H1 (cell line): ENCODE results near the gene SLC39A2. TPM values are rescaled to one million over a fixed set of nuclear protein-coding genes. Genes with fewer than 3 reads are reported as not detected.

Source experiments
- CTCF ChIA-PET: fragments of 300-600 bp; sonication (Branson Sonifier 250); formaldehyde crosslinking; loops from one replicate; lab custom pipeline; 2021; ENCODE audit not compliant: partially characterized antibody; lab: Charles Lee
- POLR2A ChIA-PET: fragments of 300-600 bp; sonication (Branson Sonifier 250); formaldehyde crosslinking; loops from one replicate; lab custom pipeline; 2021; ENCODE audit warnings: inconsistent platforms; ENCODE audit not compliant: partially characterized antibody; lab: Charles Lee
- DNase-seq, 2 experiments: peaks; one replicate each; pipeline versions ENCODE4 v3.0.0 to v3.0.0-alpha.2; 2010 to 2022; ENCODE audit warnings: low spot score in 2 of 2, low read depth in 1 of 2, mixed read lengths in 1 of 2
- FAIRE-seq: peaks from 2 replicates; lab custom pipeline; 2011; peaks lifted over from hg19 to GRCh38; lab: Jason Lieb, UNC
- H2AFZ ChIP-seq: 2 replicates; pipeline ENCODE4 v1.8.1; 2012; ENCODE audit warnings: low read length, inconsistent platforms
- H2AK5ac ChIP-seq: 2 replicates; pipeline ENCODE4 v1.6.1; 2013; ENCODE audit warnings: low read depth, low read length
- H2BK120ac ChIP-seq: replicated peaks from 2 replicates; pipeline ENCODE3; 2013; ENCODE audit warnings: low read depth, low read length, inconsistent platforms
- H2BK12ac ChIP-seq: 2 replicates; pipeline ENCODE4 v1.6.1; 2013; ENCODE audit warnings: low read depth, low read length
- H2BK15ac ChIP-seq: 2 replicates; pipeline ENCODE4 v1.6.1; 2013; ENCODE audit warnings: low read length
- H2BK20ac ChIP-seq: 2 replicates; pipeline ENCODE4 v1.6.1; 2013; ENCODE audit warnings: low read length
- H2BK5ac ChIP-seq: 2 replicates; pipeline ENCODE4 v1.6.1; 2013; ENCODE audit warnings: low read depth, low read length
- H3K14ac ChIP-seq: 2 replicates; pipeline ENCODE4 v1.6.1; 2013; ENCODE audit warnings: inconsistent platforms; ENCODE audit not compliant: insufficient read length
- H3K18ac ChIP-seq: 2 replicates; pipeline ENCODE4 v1.6.1; 2013; ENCODE audit warnings: low read length; ENCODE audit errors: extremely low read depth
- H3K23ac ChIP-seq: 2 replicates; pipeline ENCODE4 v1.6.1; 2013; ENCODE audit warnings: inconsistent platforms; ENCODE audit not compliant: insufficient read length
- H3K23me2 ChIP-seq: 2 replicates; pipeline ENCODE4 v1.6.1; 2013; ENCODE audit warnings: low read depth, low read length
- H3K27ac ChIP-seq: 2 replicates; pipeline ENCODE4 v1.6.1; 2011; ENCODE audit warnings: low read depth, low read length, inconsistent platforms
- H3K27me3 ChIP-seq, 4 experiments: replicated peaks in 1 of 4; 1 replicate in 1 of 4; 2 replicates in 3 of 4; pipeline versions ENCODE4 v1.6.1 to v1.8.1; 2011 to 2013; ENCODE audit warnings: low read length in 3 of 4, mild to moderate bottlenecking in 3 of 4, inconsistent platforms in 2 of 4, mixed read lengths in 2 of 4, moderate library complexity in 1 of 4; ENCODE audit not compliant: control insufficient read depth in 3 of 4, insufficient read depth in 3 of 4; ENCODE audit errors: extremely low read depth in 1 of 4
- H3K36me3 ChIP-seq, 4 experiments: 2 replicates each; pipeline versions ENCODE4 v1.6.1 to v1.8.1; 2011 to 2013; ENCODE audit warnings: mild to moderate bottlenecking in 4 of 4, low read length in 3 of 4, moderate library complexity in 2 of 4, control low read depth in 1 of 4, inconsistent platforms in 1 of 4; ENCODE audit not compliant: insufficient read depth in 4 of 4, control insufficient read depth in 2 of 4
- H3K4ac ChIP-seq: replicated peaks from 2 replicates; pipeline ENCODE3; 2013; ENCODE audit warnings: low read length, low read depth, mixed read lengths, inconsistent platforms; ENCODE audit not compliant: insufficient read length
- H3K4me1 ChIP-seq, 4 experiments: replicated peaks in 1 of 4; 1 replicate in 1 of 4; 2 replicates in 3 of 4; pipeline versions ENCODE4 v1.6.1 to v1.8.1; 2011 to 2013; ENCODE audit warnings: low read length in 3 of 4, inconsistent platforms in 2 of 4, mixed read lengths in 1 of 4; ENCODE audit not compliant: insufficient read depth in 4 of 4, control insufficient read depth in 3 of 4
- H3K4me2 ChIP-seq, 2 experiments: 2 replicates each; pipeline versions ENCODE4 v1.6.1 to v1.8.1; 2011 to 2013; ENCODE audit warnings: low read depth in 2 of 2, low read length in 2 of 2, control low read depth in 1 of 2, inconsistent platforms in 1 of 2, mild to moderate bottlenecking in 1 of 2; ENCODE audit not compliant: insufficient read depth in 1 of 2
- H3K4me3 ChIP-seq, 4 experiments: fragments of 200-600, 300-600 bp in 1 of 4; sonication (generic), shearing (Covaris generic), sonication (Bioruptor Twin) in 1 of 4; 2 replicates each; pipeline versions ENCODE4 v1.5.1 to v1.8.1; 2011 to 2016; ENCODE audit warnings: low read length in 4 of 4, low read depth in 3 of 4, control low read depth in 2 of 4, inconsistent platforms in 2 of 4, mild to moderate bottlenecking in 2 of 4, mixed read lengths in 1 of 4, moderate library complexity in 1 of 4; ENCODE audit not compliant: insufficient read depth in 2 of 4; ENCODE audit errors: extremely low read depth in 1 of 4
- H3K56ac ChIP-seq: replicated peaks from 2 replicates; pipeline ENCODE3; 2013; ENCODE audit warnings: low read depth, mild to moderate bottlenecking, mixed read lengths, low read length, inconsistent platforms; ENCODE audit not compliant: insufficient read length
- H3K79me1 ChIP-seq: 2 replicates; pipeline ENCODE4 v1.6.1; 2013; ENCODE audit warnings: low read depth, low read length, control low read depth
- H3K79me2 ChIP-seq, 2 experiments: 2 replicates each; pipeline versions ENCODE4 v1.6.1 to v1.8.1; 2012 to 2013; ENCODE audit warnings: low read length in 2 of 2, mild to moderate bottlenecking in 2 of 2, inconsistent platforms in 1 of 2; ENCODE audit not compliant: insufficient read depth in 2 of 2, control insufficient read depth in 1 of 2
- H3K9ac ChIP-seq, 4 experiments: replicated peaks in 1 of 4; 1 replicate in 1 of 4; 2 replicates in 3 of 4; pipeline versions ENCODE4 v1.6.1 to v1.8.1; 2011 to 2013; ENCODE audit warnings: low read depth in 3 of 4, low read length in 3 of 4, control low read depth in 2 of 4, mild to moderate bottlenecking in 2 of 4, moderate library complexity in 2 of 4, inconsistent platforms in 1 of 4; ENCODE audit errors: extremely low read depth in 1 of 4
- H3K9me3 ChIP-seq, 2 experiments: 2 replicates each; pipeline versions ENCODE4 v1.6.1 to v1.8.1; 2012 to 2013; ENCODE audit warnings: mild to moderate bottlenecking in 2 of 2, moderate library complexity in 2 of 2, control low read depth in 1 of 2, inconsistent platforms in 1 of 2, low read depth in 1 of 2, low read length in 1 of 2, mixed read lengths in 1 of 2; ENCODE audit not compliant: insufficient read depth in 2 of 2
- H4K20me1 ChIP-seq, 2 experiments: replicated peaks in 1 of 2; 2 replicates each; pipeline versions ENCODE3 to v1.8.1; 2011 to 2013; ENCODE audit warnings: inconsistent platforms in 2 of 2, low read length in 2 of 2, mild to moderate bottlenecking in 1 of 2; ENCODE audit not compliant: insufficient read depth in 2 of 2, control insufficient read depth in 1 of 2
- H4K5ac ChIP-seq: 2 replicates; pipeline ENCODE4 v1.6.1; 2013; ENCODE audit warnings: low read length, low read depth, mixed read lengths, inconsistent platforms; ENCODE audit not compliant: insufficient read length
- H4K8ac ChIP-seq: 2 replicates; pipeline ENCODE4 v1.8.0; 2013; ENCODE audit warnings: mild to moderate bottlenecking, moderate library complexity, low read length, inconsistent platforms; ENCODE audit not compliant: insufficient read depth; ENCODE audit errors: extremely low read depth
- H4K91ac ChIP-seq: replicated peaks from 2 replicates; pipeline ENCODE3; 2013; ENCODE audit warnings: low read length, mixed read lengths, inconsistent platforms; ENCODE audit not compliant: insufficient read length
- BCL11A ChIP-seq, 2 experiments: IDR thresholded peaks; one replicate each; pipeline ENCODE4 v1.6.1; 2011; ENCODE audit warnings: low read depth in 2 of 2, low read length in 2 of 2, mild to moderate bottlenecking in 2 of 2
- CBX8 ChIP-seq: fragments of 300-800, 300-1000 bp; sonication (generic); IDR thresholded peaks from 2 replicates; pipeline ENCODE4 v1.7.1; 2016; ENCODE audit warnings: low read depth, low read length, borderline replicate concordance
- CREB1 ChIP-seq: IDR thresholded peaks from 2 replicates; pipeline ENCODE4 v1.6.1; 2012; ENCODE audit warnings: inconsistent platforms
- FOSL1 ChIP-seq: IDR thresholded peaks from 2 replicates; pipeline ENCODE4 v1.6.1; 2011; ENCODE audit warnings: mild to moderate bottlenecking, low read depth, low read length, moderate library complexity; ENCODE audit not compliant: insufficient read depth
- GABPA ChIP-seq: IDR thresholded peaks from 2 replicates; pipeline ENCODE4 v1.6.1; 2011; ENCODE audit warnings: mild to moderate bottlenecking, low read length, moderate library complexity, borderline replicate concordance; ENCODE audit not compliant: insufficient read depth
- JUN ChIP-seq: IDR thresholded peaks from 2 replicates; pipeline ENCODE4 v1.6.1; 2011; ENCODE audit warnings: low read depth, mild to moderate bottlenecking, improper control_type of control experiment, low read length
- RAD21 ChIP-seq, 2 experiments: IDR thresholded peaks in 1 of 2; conservative IDR thresholded peaks in 1 of 2; 2 replicates each; pipeline ENCODE4 v1.6.1; 2011; ENCODE audit warnings: low read depth in 2 of 2, low read length in 2 of 2, improper control_type of control experiment in 1 of 2, inconsistent platforms in 1 of 2, mild to moderate bottlenecking in 1 of 2, moderate library complexity in 1 of 2
- SIN3A ChIP-seq, 2 experiments: IDR thresholded peaks in 1 of 2; conservative IDR thresholded peaks in 1 of 2; 2 replicates each; pipeline ENCODE4 v1.6.1; 2011 to 2012; ENCODE audit warnings: low read length in 2 of 2, improper control_type of control experiment in 1 of 2, low read depth in 1 of 2, mild to moderate bottlenecking in 1 of 2
- SP1 ChIP-seq: IDR thresholded peaks from 2 replicates; pipeline ENCODE4 v1.6.1; 2011; ENCODE audit warnings: low read depth, low read length
- TEAD4 ChIP-seq: IDR thresholded peaks from 2 replicates; pipeline ENCODE4 v1.6.1; 2012; ENCODE audit warnings: low read depth, low read length, inconsistent platforms, mixed read lengths
- WGBS, 2 experiments: shearing (Covaris generic) in 1 of 2; methylation state at CpG; one replicate each; pipeline versions ENCODE4 v1.1.6 to v1.1.7; 2013 to 2015; ENCODE audit warnings: low lambda C conversion rate in 2 of 2, mixed read lengths in 2 of 2, inconsistent platforms in 1 of 2, low coverage in 1 of 2, missing lambda C conversion rate in 1 of 2; ENCODE audit not compliant: insufficient replicate concordance in 2 of 2, insufficient coverage in 1 of 2, insufficient read length in 1 of 2; ENCODE audit errors: extremely low coverage in 1 of 2, missing lambda C conversion rate in 1 of 2; 5-methylcytosine and 5-hydroxymethylcytosine counted together
- polyA plus RNA-seq, 7 experiments: library from polyadenylated mRNA; depleted of rRNA in 3 of 7; stranded (reverse) in 5 of 7; unstranded in 2 of 7; fragments of >200 nt in 5 of 7; fragments of 200-250 nt in 2 of 7; gene quantifications; 1 replicate in 5 of 7; 2 replicates in 1 of 7; 4 replicates in 1 of 7; pipeline versions ENCODE4 v1.2.1 to v1.2.3, GENCODE V29; 2011 to 2013; ENCODE audit warnings: missing spikeins in 2 of 7, mixed read lengths in 2 of 7
- total RNA-seq: library from RNA; stranded (reverse); fragmentation: NEBNext Ultra II Directional; extraction: Animal tissue kit (Norgen Biotek cat#: 25700); gene quantifications from 2 replicates; pipeline ENCODE4 v1.2.1, GENCODE V29; 2021
- TF ChIP-seq, protein P1 (sequence below): IDR thresholded peaks from 2 replicates; pipeline ENCODE4 v1.6.1; 2012; ENCODE audit warnings: low read length, inconsistent platforms

The SLC39A2 gene
- total and polyA plus RNA-seq, 2 of the 8 experiments (the other 6 are each of a cell fraction or from before 2014, with no cell fraction given), result 0.14 to 0.22 TPM

DNA sequence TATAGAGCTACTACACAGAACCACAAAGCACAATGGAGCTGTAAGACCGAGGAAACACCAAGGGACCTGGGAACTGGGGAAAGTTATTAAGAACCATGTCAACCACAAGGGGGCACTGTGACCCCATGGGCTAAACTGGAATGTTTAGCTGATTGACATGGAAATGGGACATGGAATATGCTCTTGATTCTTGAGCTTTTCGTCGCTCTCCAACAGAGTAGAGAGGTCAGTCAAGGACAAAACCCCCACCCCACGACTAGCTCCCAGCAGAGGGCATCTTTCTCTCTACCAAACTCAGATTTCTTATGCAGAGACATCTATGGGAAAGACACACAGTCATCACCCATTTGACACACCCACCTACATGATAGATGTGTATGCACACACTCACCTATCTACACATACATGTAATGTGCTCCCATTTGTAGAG, 15.7 kb downstream of the SLC39A2 start:
- ChIA-PET CTCF (interaction anchor here (0.6 to 16.1 kb wide), 49 partner anchors 9 to 700 kb away, joined by 3 to 371 read pairs (median 6); partner anchors contain the start of genes ARHGEF40, METTL17, NDRG2 and OR5AU1), POLR2A (interaction anchor here (0.5 to 2.8 kb wide), 17 partner anchors 9 to 200 kb away, joined by 3 to 36 read pairs (median 5); partner anchors contain the start of genes ARHGEF40, NDRG2 and RNASE7)
- no peak overlapping the region for H3K4me2 ChIP-seq
- TF ChIP-seq RAD21 (IDR thresholded peaks at IDR 0.05 in 1 of 2, conservative IDR thresholded peaks at IDR 0.05 in 1 of 2; ENCODE audit: low read depth in 2 of 2, low read length in 2 of 2), result peak; percentile 98
- TF ChIP-seq JUN, result no peak
- peak; percentile 68; the same call in 1 of the 2 replicates for TF ChIP-seq SP1
- TF ChIP-seq SIN3A (conservative IDR thresholded peaks at IDR 0.05 in 1 of 2, IDR thresholded peaks at IDR 0.05 in 1 of 2; ENCODE audit: low read depth in 1 of 2, low read length in 2 of 2), result peak in 1 of 2 experiments; percentile 54; a peak in 1 of 4 replicates
- 0 out of 2 replicates have a peak, but pooled peaks have one; percentile 15 for TF ChIP-seq CREB1
- no peak for TF ChIP-seq GABPA
- no peak for TF ChIP-seq BCL11A (IDR thresholded peaks at IDR 0.05; ENCODE audit: low read depth in 2 of 2, low read length in 2 of 2)
- TF ChIP-seq, protein P1, sequence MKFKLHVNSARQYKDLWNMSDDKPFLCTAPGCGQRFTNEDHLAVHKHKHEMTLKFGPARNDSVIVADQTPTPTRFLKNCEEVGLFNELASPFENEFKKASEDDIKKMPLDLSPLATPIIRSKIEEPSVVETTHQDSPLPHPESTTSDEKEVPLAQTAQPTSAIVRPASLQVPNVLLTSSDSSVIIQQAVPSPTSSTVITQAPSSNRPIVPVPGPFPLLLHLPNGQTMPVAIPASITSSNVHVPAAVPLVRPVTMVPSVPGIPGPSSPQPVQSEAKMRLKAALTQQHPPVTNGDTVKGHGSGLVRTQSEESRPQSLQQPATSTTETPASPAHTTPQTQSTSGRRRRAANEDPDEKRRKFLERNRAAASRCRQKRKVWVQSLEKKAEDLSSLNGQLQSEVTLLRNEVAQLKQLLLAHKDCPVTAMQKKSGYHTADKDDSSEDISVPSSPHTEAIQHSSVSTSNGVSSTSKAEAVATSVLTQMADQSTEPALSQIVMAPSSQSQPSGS, result peak; percentile 72; the same call in 1 of the 2 replicates
- no peak for TF ChIP-seq CBX8
- peak; percentile 85 for TF ChIP-seq TEAD4
- no peak for TF ChIP-seq FOSL1

More for the DNA sequence above, 15.7 kb downstream of the SLC39A2 start:
- DNase-seq, result peak; percentile 82 to 93
- peaks cover 2 to 7% (median 5%) of the 10 kb centered on the region in 4 experiments; a peak in 5 of 7 replicates for H3K4me1 ChIP-seq
- H3K23ac ChIP-seq, result no peak overlapping the region
- H3K9ac ChIP-seq, result no peak overlapping the region
- H3K9me3 ChIP-seq, result no peaks in the 10 kb centered on the region
- no peak overlapping the region for H2BK120ac ChIP-seq
- H2AK5ac ChIP-seq, result no peak overlapping the region
- no peak overlapping the region for H2BK5ac ChIP-seq
- no peak overlapping the region for H3K4me3 ChIP-seq
- H2BK12ac ChIP-seq, result no peak overlapping the region
- FAIRE-seq, result peak; percentile 88
- no peak overlapping the region for H2BK15ac ChIP-seq
- H4K91ac ChIP-seq, result no peak overlapping the region
- no peaks in the 10 kb centered on the region for H3K79me2 ChIP-seq
- no peak overlapping the region for H3K27ac ChIP-seq
- peaks cover 0 to 2% (median 0%) of the 10 kb centered on the region in 4 experiments; a peak in 3 of 8 replicates for H3K36me3 ChIP-seq
- H3K4ac ChIP-seq, result no peak overlapping the region
- H3K23me2 ChIP-seq, result no peaks in the 10 kb centered on the region
- no peak overlapping the region for H3K56ac ChIP-seq
- no peak overlapping the region for H2BK20ac ChIP-seq
- H4K20me1 ChIP-seq, result no peaks in the 10 kb centered on the region
- H2AFZ ChIP-seq, result no peak overlapping the region
- 5% methylated on average over 4 of the region's 4 CpGs; no CpG with 5 or more reads in 1 of the 2 experiments for WGBS, 2 experiments
- no peak overlapping the region for H4K8ac ChIP-seq
- no peak overlapping the region for H4K5ac ChIP-seq
- H3K27me3 ChIP-seq, result no peaks in the 10 kb centered on the region; a peak in 1 of 7 replicates
- no peaks in the 10 kb centered on the region for H3K79me1 ChIP-seq
- no peak overlapping the region for H3K18ac ChIP-seq
- H3K14ac ChIP-seq, result no peak overlapping the region
